K562 (cell line): Measurements from ENCODE around the gene NAA10. TPM values are rescaled to one million over a fixed set of nuclear protein-coding genes. Genes with fewer than 3 reads are reported as not detected.
A peak's percentile ranks its signal among the peaks of the same experiment; 100 is the strongest.

Experiments used
- ATAC-seq: fragments of 200-7000 bp; cut with Tn5 transposase; 3 replicates; pipeline ENCODE4 v1.9.1; 2020; ENCODE audit warnings: moderate library complexity
- BruUV-seq: library from RNA; stranded (reverse); fragments of 400-500 nt; replicated peaks from 2 replicates; lab custom pipeline; 2021; lab: Mats Ljungman, UMichigan
- CTCF ChIA-PET: fragments of 300-600 bp; formaldehyde crosslinking; extraction: SDS; loops from one replicate; lab custom pipeline; 2021; ENCODE audit warnings: low intra/inter-chr PET ratio; lab: Yijun Ruan, JAX
- POLR2A ChIA-PET: fragments of 300-600, 350-650 bp; sonication (Branson Sonifier 250); formaldehyde crosslinking; extraction: SDS; loops from one replicate; lab custom pipeline; 2021; ENCODE audit warnings: antibody characterized with exemption, inconsistent platforms; lab: Yijun Ruan, JAX
- DNase-seq, 4 experiments: peaks; one replicate each; pipeline versions ENCODE4 v3.0.0 to v3.0.0-alpha.2; 2011 to 2018; ENCODE audit warnings: low spot score in 3 of 4, mixed read lengths in 3 of 4; ENCODE audit errors: extremely low read depth in 1 of 4
- FAIRE-seq: peaks from 2 replicates; lab custom pipeline; 2011; peaks lifted over from hg19 to GRCh38; lab: Jason Lieb, UNC
- H2AFZ ChIP-seq: 2 replicates; pipeline ENCODE4 v1.6.0; 2011; ENCODE audit warnings: low read depth, low read length, control low read depth, inconsistent platforms
- H3K27ac ChIP-seq: fragments of 200-600 bp; 3 replicates; pipeline ENCODE4 v1.8.0; 2011; ENCODE audit warnings: low read depth, mild to moderate bottlenecking, control low read depth, inconsistent platforms, low read length, moderate library complexity, mixed read lengths; ENCODE audit errors: extremely low read depth
- H3K27me3 ChIP-seq, 2 experiments: fragments of 300-600 bp in 1 of 2; 2 replicates in 1 of 2; 3 replicates in 1 of 2; pipeline versions ENCODE4 v1.6.0 to v1.8.0; 2011; ENCODE audit warnings: inconsistent platforms in 2 of 2, low read length in 2 of 2, mild to moderate bottlenecking in 1 of 2, mixed read lengths in 1 of 2, moderate library complexity in 1 of 2; ENCODE audit not compliant: control insufficient read depth in 2 of 2, insufficient read depth in 2 of 2
- H3K36me3 ChIP-seq: fragments of 300-600 bp; 3 replicates; pipeline ENCODE4 v1.8.0; 2011; ENCODE audit warnings: mild to moderate bottlenecking, low read length, inconsistent platforms; ENCODE audit not compliant: control insufficient read depth, insufficient read depth
- H3K4me1 ChIP-seq, 2 experiments: fragments of 200-600 bp in 1 of 2; replicated peaks in 1 of 2; 2 replicates in 1 of 2; 3 replicates in 1 of 2; pipeline versions ENCODE4 v1.5.1 to v1.8.0; 2011; ENCODE audit warnings: inconsistent platforms in 2 of 2, low read length in 2 of 2, mild to moderate bottlenecking in 1 of 2, mixed read lengths in 1 of 2, moderate library complexity in 1 of 2; ENCODE audit not compliant: control insufficient read depth in 2 of 2, insufficient read depth in 2 of 2
- H3K4me2 ChIP-seq: 2 replicates; pipeline ENCODE4 v1.6.1; 2011; ENCODE audit warnings: low read length, control low read depth, inconsistent platforms, mixed read lengths; ENCODE audit not compliant: insufficient read depth
- H3K4me3 ChIP-seq: fragments of 200-600 bp; sonication (generic), shearing (Covaris generic); 2 replicates; pipeline ENCODE4 v1.5.1; 2016; ENCODE audit warnings: control low read depth, inconsistent platforms
- H3K79me2 ChIP-seq: fragments of 200-600 bp; 3 replicates; pipeline ENCODE4 v1.8.0; 2011; ENCODE audit warnings: low read length, inconsistent platforms; ENCODE audit not compliant: control insufficient read depth, insufficient read depth
- H3K9ac ChIP-seq, 2 experiments: 2 replicates each; pipeline versions ENCODE4 v1.6.0 to v1.6.1; 2011; ENCODE audit warnings: low read depth in 2 of 2, low read length in 2 of 2, control low read depth in 1 of 2, inconsistent platforms in 1 of 2, mild to moderate bottlenecking in 1 of 2, mixed read lengths in 1 of 2; ENCODE audit not compliant: insufficient read depth in 1 of 2
- H3K9me1 ChIP-seq: one replicate; pipeline ENCODE4 v1.6.0; 2011; ENCODE audit warnings: inconsistent platforms, mild to moderate bottlenecking, low read length, moderate library complexity; ENCODE audit not compliant: control insufficient read depth, insufficient read depth
- H3K9me3 ChIP-seq: replicated peaks from 2 replicates; pipeline ENCODE4 v1.5.1; 2011; ENCODE audit warnings: low read depth, low read length, inconsistent platforms; ENCODE audit not compliant: control insufficient read depth, insufficient read depth
- H4K20me1 ChIP-seq: replicated peaks from 2 replicates; pipeline ENCODE4 v1.6.1; 2011; ENCODE audit warnings: low read length, inconsistent platforms, mixed read lengths; ENCODE audit not compliant: control insufficient read depth, insufficient read depth
- HNRNPL ChIP-seq: fragments of 200-400 bp; formaldehyde crosslinking; IDR thresholded peaks from 2 replicates; pipeline ENCODE4 v1.6.1; 2017; ENCODE audit warnings: low read depth, mild to moderate bottlenecking, low read length
- IFI16 ChIP-seq: fragments of 250-450 bp; sonication (Bioruptor Pico); IDR thresholded peaks from 2 replicates; pipeline ENCODE4 v2.1.2; 2022; ENCODE audit warnings: mild to moderate bottlenecking, inconsistent platforms
- POLR2A ChIP-seq: fragments of 450-650 bp; conservative IDR thresholded peaks from 2 replicates; pipeline ENCODE4 v1.6.1; 2016
- POLR2G ChIP-seq: fragments of 200-400 bp; formaldehyde crosslinking; IDR thresholded peaks from 2 replicates; pipeline ENCODE4 v1.6.1; 2017; ENCODE audit warnings: low read depth, mild to moderate bottlenecking, antibody characterized with exemption, low read length, moderate library complexity
- RBM22 ChIP-seq: fragments of 200-400 bp; formaldehyde crosslinking; IDR thresholded peaks from 2 replicates; pipeline ENCODE4 v1.6.1; 2018; ENCODE audit warnings: low read length, low read depth; ENCODE audit not compliant: poor library complexity, severe bottlenecking
- WGBS: fragments of 100-300 bp; shearing (Covaris generic); methylation state at CpG from one replicate; pipeline ENCODE4 v1.1.6; 2016; ENCODE audit warnings: low coverage, mixed read lengths; ENCODE audit not compliant: insufficient coverage; ENCODE audit errors: missing lambda C conversion rate; 5-methylcytosine and 5-hydroxymethylcytosine counted together
- in situ Hi-C: fragments of 300-500 bp; cut with MboI; formaldehyde crosslinking; loops from 4 replicates; pipeline ENCODE4 v1.15.0; 2018; ENCODE audit warnings: inconsistent platforms, mixed read lengths
- intact Hi-C: fragments of 100-400 bp; cut with micrococcal nuclease; formaldehyde crosslinking; loops from 2 replicates; pipeline ENCODE4 v1.14.2; 2022
- polyA plus RNA-seq, 8 experiments: library from polyadenylated mRNA; depleted of rRNA in 4 of 8; stranded (reverse) in 5 of 8; unstranded in 3 of 8; fragments of >200 nt; fragmentation: Nextera tagmentation in 2 of 8; fragmentation: Illumina TruSeq in 1 of 8; extraction: Ambion mirVana in 2 of 8; extraction: Trizol in 1 of 8; gene quantifications; 2 replicates each; pipeline versions ENCODE4 v1.2.1 to v1.2.3, GENCODE V29; 2011 to 2014; ENCODE audit warnings: inconsistent platforms in 1 of 8, missing spikeins in 1 of 8
- total RNA-seq, 7 experiments: library from RNA; depleted of rRNA in 6 of 7; stranded (reverse); fragments of >200 nt in 6 of 7; fragmentation: Illumina TruSeq in 2 of 7; extraction: Trizol in 2 of 7; gene quantifications; 2 replicates each; pipeline versions ENCODE4 v1.2.1 to v1.2.3, GENCODE V29; 2011 to 2021; ENCODE audit warnings: low replicate concordance in 1 of 7

Gene NAA10
- total and polyA plus RNA-seq, 9 of the 15 experiments (the other 6 are each of a cell fraction or from before 2014, with no cell fraction given) = 11.1 to 250 (median 134) TPM

GRCh38 chrX:153953892-153954557 lies 19.2 kb upstream of the NAA10 start:
- no peak overlapping the region for H2AFZ ChIP-seq
- BruUV-seq = no TSS peak
- no peaks in the 10 kb centered on the region for H3K9me3 ChIP-seq
- H4K20me1 ChIP-seq = no peaks in the 10 kb centered on the region
- TF ChIP-seq RBM22 (peak; percentile 42), HNRNPL (peak; percentile 82), POLR2G (peak; percentile 14; the same call in 1 of the 2 replicates), IFI16 (CRISPR knock-in tag) (no peak), POLR2A (0 out of 2 replicates have a peak, but pooled peaks have one; percentile 5)
- H3K9me1 ChIP-seq = no peaks in the 10 kb centered on the region
- WGBS = 97% methylated on average over 22 of the region's 33 CpGs
- in situ Hi-C loops = no loop called here
- H3K36me3 ChIP-seq = peaks cover 99% of the 10 kb centered on the region; the same call in 2 of the 3 replicates
- ATAC-seq (no peak), FAIRE-seq (no peak), DNase-seq (no peak)
- no peak overlapping the region for H3K4me3 ChIP-seq
- intact Hi-C loops = no loop called here
- H3K27ac ChIP-seq = 0 out of 3 replicates have a peak overlapping the region, but pooled peaks have one; percentile 46
- no peak overlapping the region for H3K4me2 ChIP-seq
- peaks cover 9% of the 10 kb centered on the region; the same call in 2 of the 3 replicates for H3K79me2 ChIP-seq
- ChIA-PET POLR2A (no interaction called here), CTCF (interaction anchor here (0.6 to 1.2 kb wide), 6 partner anchors 189 to 310 kb away, joined by 3 to 4 read pairs (median 3); no protein-coding TSS in a partner anchor)
- peaks cover 0 to 42% of the 10 kb centered on the region in 2 experiments; a peak in 2 of 5 replicates for H3K4me1 ChIP-seq
- peak overlapping the region in 1 of 2 experiments; percentile 8; a peak in 1 of 4 replicates for H3K9ac ChIP-seq
- no peaks in the 10 kb centered on the region for H3K27me3 ChIP-seq
